Endothelial cell of umbilical vein (primary cell): ENCODE data around the gene DEGS2.

Experiments used
- CTCF ChIP-seq, 2 donors: IDR thresholded peaks; 1 replicate in 1 of 2; 2 replicates in 1 of 2; pipeline ENCODE4 v1.5.1; 2011; ENCODE audit warnings: low read length in 2 of 2, mild to moderate bottlenecking in 2 of 2, moderate library complexity in 2 of 2, control low read depth in 1 of 2, inconsistent platforms in 1 of 2, low read depth in 1 of 2; ENCODE audit not compliant: insufficient read depth in 1 of 2; ENCODE audit errors: extremely low read depth in 1 of 2
- EZH2 ChIP-seq: IDR thresholded peaks from 2 replicates; pipeline ENCODE4 v1.6.1; 2012; ENCODE audit warnings: borderline replicate concordance, low read depth, mild to moderate bottlenecking, moderate library complexity, low read length, inconsistent platforms; ENCODE audit not compliant: severe bottlenecking
- FOS ChIP-seq: IDR thresholded peaks from 2 replicates; pipeline ENCODE4 v1.6.1; 2011; ENCODE audit warnings: mild to moderate bottlenecking, low read length, moderate library complexity, borderline replicate concordance; ENCODE audit not compliant: insufficient read depth
- GATA2 ChIP-seq: IDR thresholded peaks from 2 replicates; pipeline ENCODE4 v1.7.0; 2011; ENCODE audit warnings: low read depth, mild to moderate bottlenecking, moderate library complexity, mixed read lengths, low read length; ENCODE audit not compliant: insufficient read length, insufficient read depth
- MAX ChIP-seq: IDR thresholded peaks from 2 replicates; pipeline ENCODE4 v1.6.1; 2011; ENCODE audit not compliant: insufficient read depth, insufficient read length

- TF ChIP-seq GATA2 (no peak), CTCF (IDR thresholded peaks at IDR 0.05; ENCODE audit: extremely low read depth in 1 of 2, insufficient read depth in 1 of 2, low read depth in 1 of 2, low read length in 2 of 2) (no peak), FOS (no peak), EZH2 (no peak), MAX (no peak)
Observed at GRCh38 chr14:100111931-100112704, 47.3 kb downstream of the DEGS2 start.
